ENCODE measurements around the gene NLGN3. TPM values are rescaled to one million over a fixed set of nuclear protein-coding genes. Genes with fewer than 3 reads are reported as not detected.

Gene NLGN3
- 6.2 TPM for polyA plus RNA-seq (2013, experiment 1 of 2)
- polyA plus RNA-seq (2013, experiment 2 of 2): 5.3 TPM

DNA sequence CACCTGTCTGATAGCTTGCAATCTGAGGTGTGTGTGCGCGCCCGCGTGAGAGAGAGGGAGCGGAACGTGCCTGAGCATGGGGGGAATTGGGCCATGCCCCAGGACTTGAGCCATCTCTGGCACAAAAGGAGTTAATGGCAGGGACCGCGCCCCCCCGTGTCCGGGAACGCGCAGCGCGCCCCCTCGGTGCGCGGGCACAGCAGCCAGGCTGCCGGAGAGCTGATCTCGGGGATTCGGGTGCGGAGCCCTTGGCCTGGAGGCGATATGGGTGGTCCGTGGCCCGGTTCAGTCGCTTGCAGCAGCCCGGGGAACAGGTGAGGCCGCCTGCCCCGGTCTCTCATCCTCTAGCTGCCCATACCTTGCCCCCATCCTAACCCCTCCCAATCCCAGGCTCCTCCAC lies at the start of gene NLGN3:
Gene NLGN3 (plus strand): TSS at position 191 of the 400 bp plus-strand sequence. CDS start 2,909 bp downstream, outside the sequence.
- H3K27ac ChIP-seq (ENCODE audit: low read depth, low read length, severe bottlenecking): no peak within 1 kb of the TSS
- WGBS, 2 experiments (ENCODE audit: insufficient coverage in 2 of 2): 1 to 8% methylated on average over 17 to 18 of the region's 28 CpGs
- H3K4me3 ChIP-seq (ENCODE audit: extremely low read depth, insufficient read depth, low read length, poor library complexity, severe bottlenecking): peak within 1 kb of the TSS; percentile 19
- peaks cover 17% of the 10 kb centered on the region for H3K36me3 ChIP-seq (ENCODE audit: control insufficient read depth, insufficient read depth, low read length)
- no peaks in the 10 kb centered on the region for H3K9me3 ChIP-seq (ENCODE audit: control insufficient read depth, low read length)
- H3K4me1 ChIP-seq (ENCODE audit: control insufficient read depth, insufficient read depth, low read length, poor library complexity, severe bottlenecking): no peaks in the 10 kb centered on the region

DNA sequence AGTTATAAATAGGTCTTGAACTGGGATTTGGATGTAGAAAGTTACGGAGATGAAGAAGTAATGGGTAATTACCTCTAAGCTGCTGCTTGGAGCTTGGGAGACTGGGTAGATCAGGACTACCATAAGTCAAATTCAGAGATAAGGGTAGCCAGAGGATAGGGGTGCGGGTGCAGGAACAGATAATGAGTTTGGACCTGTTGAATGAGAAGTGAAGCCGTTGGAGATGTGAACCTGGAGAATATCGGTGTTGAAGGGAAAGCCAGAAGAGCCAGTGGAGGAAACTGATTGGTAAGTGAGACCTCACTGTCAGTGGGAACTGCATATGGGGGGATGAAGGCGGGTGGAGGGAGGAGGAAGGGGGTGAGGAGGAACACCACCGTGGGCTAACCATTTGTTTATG lies 49.6 kb upstream of the NLGN3 start:
- 25 to 31% methylated on average over 3 of the region's 6 CpGs for WGBS, 2 experiments (ENCODE audit: insufficient coverage in 2 of 2)
- Histone ChIP-seq H3K9me3 (ENCODE audit: control insufficient read depth, low read length) (no peaks in the 10 kb centered on the region), H3K4me3 (ENCODE audit: extremely low read depth, insufficient read depth, low read length, poor library complexity, severe bottlenecking) (peak overlapping the region; percentile 49), H3K4me1 (ENCODE audit: control insufficient read depth, insufficient read depth, low read length, poor library complexity, severe bottlenecking) (peaks cover 3% of the 10 kb centered on the region), H3K27ac (ENCODE audit: low read depth, low read length, severe bottlenecking) (no peak overlapping the region), H3K36me3 (ENCODE audit: control insufficient read depth, insufficient read depth, low read length) (no peaks in the 10 kb centered on the region)

DNA sequence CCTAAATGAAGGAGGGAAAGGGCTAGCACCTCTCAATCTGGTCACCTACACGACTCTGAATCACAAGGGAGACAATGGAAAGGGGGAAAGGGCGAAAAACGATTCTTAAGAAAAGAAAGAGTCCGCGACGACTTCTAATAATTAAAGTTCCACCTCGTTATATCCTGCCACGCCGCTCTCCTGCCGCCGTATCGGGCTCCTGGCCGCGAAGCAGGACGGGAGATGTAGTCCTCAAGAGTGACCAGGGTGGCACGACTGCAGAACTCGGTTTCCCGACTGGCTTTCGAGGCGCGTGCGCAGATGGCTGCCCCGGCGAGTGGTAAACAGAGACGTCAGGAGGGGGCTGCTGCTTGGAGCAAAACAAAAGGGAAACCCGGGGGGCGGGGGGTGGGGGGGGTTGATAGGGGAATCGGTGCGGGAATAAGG lies 49.1 kb upstream of the NLGN3 start, which contains the start of gene FOXO4:
Gene FOXO4 (plus strand): TSS at position 297 of the 426 bp plus-strand sequence. CDS start 678 bp downstream, outside the sequence.
- peak within 1 kb of the TSS; percentile 49 for H3K4me3 ChIP-seq (ENCODE audit: extremely low read depth, insufficient read depth, low read length, poor library complexity, severe bottlenecking)
- peaks cover 8% of the 10 kb centered on the region for H3K4me1 ChIP-seq (ENCODE audit: control insufficient read depth, insufficient read depth, low read length, poor library complexity, severe bottlenecking)
- no peak within 1 kb of the TSS for H3K27ac ChIP-seq (ENCODE audit: low read depth, low read length, severe bottlenecking)
- no peaks in the 10 kb centered on the region for H3K36me3 ChIP-seq (ENCODE audit: control insufficient read depth, insufficient read depth, low read length)
- 0% methylated on average over 7 to 8 of the region's 29 CpGs for WGBS, 2 experiments (ENCODE audit: insufficient coverage in 2 of 2)
- no peaks in the 10 kb centered on the region for H3K9me3 ChIP-seq (ENCODE audit: control insufficient read depth, low read length)

DNA sequence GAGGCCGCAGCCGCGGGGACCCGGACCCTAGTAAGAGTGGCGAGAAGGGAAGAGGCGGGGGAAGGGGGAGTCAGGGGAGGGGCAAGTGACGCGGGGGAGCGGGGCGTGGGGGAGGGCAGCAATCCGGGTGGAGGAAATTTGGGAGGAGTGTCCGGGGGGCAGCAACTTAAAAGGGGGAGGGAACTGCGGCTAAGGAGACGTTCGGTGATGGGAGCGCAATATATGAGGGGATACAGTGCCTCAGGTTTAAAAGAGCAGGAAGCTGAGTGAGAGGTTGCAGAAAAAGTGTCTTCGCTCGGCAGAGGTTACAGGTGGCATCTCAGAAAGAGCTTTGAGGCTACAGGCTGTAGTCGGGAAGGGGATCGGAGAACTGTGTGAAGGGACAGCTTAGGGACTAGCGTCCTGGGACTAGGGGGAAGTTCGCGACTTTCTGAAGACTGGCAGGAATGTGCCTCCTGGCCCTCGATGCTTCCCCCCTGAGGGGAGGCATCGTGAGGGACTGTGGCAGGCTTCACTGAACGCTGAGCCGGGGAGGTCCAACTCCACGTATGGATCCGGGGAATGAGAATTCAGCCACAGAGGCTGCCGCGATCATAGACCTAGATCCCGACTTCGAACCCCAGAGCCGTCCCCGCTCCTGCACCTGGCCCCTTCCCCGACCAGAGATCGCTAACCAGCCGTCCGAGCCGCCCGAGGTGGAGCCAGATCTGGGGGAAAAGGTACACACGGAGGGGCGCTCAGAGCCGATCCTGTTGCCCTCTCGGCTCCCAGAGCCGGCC lies 48.5 kb upstream of the NLGN3 start:
- H3K36me3 ChIP-seq (ENCODE audit: control insufficient read depth, insufficient read depth, low read length): no peaks in the 10 kb centered on the region
- no peak overlapping the region for H3K27ac ChIP-seq (ENCODE audit: low read depth, low read length, severe bottlenecking)
- peak overlapping the region; percentile 49 for H3K4me3 ChIP-seq (ENCODE audit: extremely low read depth, insufficient read depth, low read length, poor library complexity, severe bottlenecking)
- peaks cover 9% of the 10 kb centered on the region for H3K4me1 ChIP-seq (ENCODE audit: control insufficient read depth, insufficient read depth, low read length, poor library complexity, severe bottlenecking)
- WGBS, 2 experiments (ENCODE audit: insufficient coverage in 2 of 2): 1% methylated on average over 11 to 20 of the region's 46 CpGs
- H3K9me3 ChIP-seq (ENCODE audit: control insufficient read depth, low read length): no peaks in the 10 kb centered on the region

DNA sequence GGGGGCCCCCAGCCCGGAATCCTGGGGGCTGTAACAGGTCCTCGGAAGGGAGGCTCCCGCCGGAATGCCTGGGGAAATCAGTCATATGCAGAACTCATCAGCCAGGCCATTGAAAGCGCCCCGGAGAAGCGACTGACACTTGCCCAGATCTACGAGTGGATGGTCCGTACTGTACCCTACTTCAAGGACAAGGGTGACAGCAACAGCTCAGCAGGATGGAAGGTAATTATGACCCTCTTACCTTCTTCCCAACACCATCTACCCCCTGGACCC lies 47.9 kb upstream of the NLGN3 start:
- WGBS, 2 experiments (ENCODE audit: insufficient coverage in 2 of 2): 0% methylated on average over 1 to 6 of the region's 9 CpGs
- Histone ChIP-seq H3K4me1 (ENCODE audit: control insufficient read depth, insufficient read depth, low read length, poor library complexity, severe bottlenecking) (peaks cover 14% of the 10 kb centered on the region), H3K27ac (ENCODE audit: low read depth, low read length, severe bottlenecking) (no peak overlapping the region)

DNA sequence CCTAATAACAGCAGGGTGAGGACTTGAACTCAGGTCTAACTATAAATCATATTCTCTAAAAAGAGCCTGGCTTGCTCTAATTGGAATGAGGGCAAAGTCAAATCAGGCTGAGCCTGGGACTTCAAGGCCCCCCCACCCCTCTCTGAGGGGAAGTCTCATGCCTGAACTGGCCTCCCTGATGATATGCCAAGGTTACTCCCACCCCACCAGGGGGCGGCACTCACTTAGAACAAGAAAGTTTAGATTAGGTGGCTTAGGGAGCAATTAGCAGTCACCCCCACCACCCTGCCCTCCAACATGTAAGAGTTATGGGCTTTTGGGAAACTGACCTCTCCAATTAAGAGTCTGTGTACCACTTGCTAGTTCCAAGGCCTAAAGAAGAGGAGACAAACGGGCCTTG lies 46.3 kb upstream of the NLGN3 start:
- Histone ChIP-seq H3K4me3 (ENCODE audit: extremely low read depth, insufficient read depth, low read length, poor library complexity, severe bottlenecking) (no peak overlapping the region), H3K4me1 (ENCODE audit: control insufficient read depth, insufficient read depth, low read length, poor library complexity, severe bottlenecking) (peaks cover 24% of the 10 kb centered on the region), H3K27ac (ENCODE audit: low read depth, low read length, severe bottlenecking) (no peak overlapping the region), H3K36me3 (ENCODE audit: control insufficient read depth, insufficient read depth, low read length) (no peaks in the 10 kb centered on the region), H3K9me3 (ENCODE audit: control insufficient read depth, low read length) (no peaks in the 10 kb centered on the region)
- WGBS, 2 experiments (ENCODE audit: insufficient coverage in 2 of 2): no CpG with 5 or more reads among the region's 2 CpGs

More for the DNA sequence above, 47.9 kb upstream of the NLGN3 start:
- H3K9me3 ChIP-seq (ENCODE audit: control insufficient read depth, low read length): no peaks in the 10 kb centered on the region
- H3K36me3 ChIP-seq (ENCODE audit: control insufficient read depth, insufficient read depth, low read length): no peaks in the 10 kb centered on the region
- H3K4me3 ChIP-seq (ENCODE audit: extremely low read depth, insufficient read depth, low read length, poor library complexity, severe bottlenecking): peak overlapping the region; percentile 49

DNA sequence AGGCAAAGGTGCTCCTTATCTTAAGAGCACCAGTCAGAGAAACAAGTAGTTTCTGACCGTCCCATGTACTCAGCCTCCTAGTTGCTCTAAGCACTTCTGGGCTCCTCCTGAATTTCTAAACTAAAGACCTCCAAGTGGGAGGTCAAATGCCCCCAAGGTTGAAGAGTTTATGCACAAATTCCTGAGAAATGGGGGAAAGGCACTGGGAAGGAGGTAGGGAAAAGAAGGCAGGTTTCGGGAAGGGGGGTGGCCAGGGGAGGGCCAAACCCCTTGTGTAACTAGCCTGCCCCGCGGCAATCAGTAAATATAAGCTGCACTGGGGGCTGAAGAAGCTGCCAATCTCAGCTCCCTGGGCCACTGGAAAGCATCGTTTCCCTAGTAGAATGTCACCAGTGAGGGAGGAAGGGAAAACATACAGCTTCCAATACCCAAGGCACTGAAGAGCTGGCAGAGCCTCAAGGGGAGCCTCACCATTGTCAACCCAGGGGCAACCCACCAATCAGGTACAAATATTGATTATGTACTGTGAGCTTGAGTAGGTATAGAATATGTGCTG lies 45.6 kb upstream of the NLGN3 start:
- 0 to 14% methylated on average over 2 of the region's 5 CpGs for WGBS, 2 experiments (ENCODE audit: insufficient coverage in 2 of 2)
- H3K36me3 ChIP-seq (ENCODE audit: control insufficient read depth, insufficient read depth, low read length): no peaks in the 10 kb centered on the region
- H3K4me1 ChIP-seq (ENCODE audit: control insufficient read depth, insufficient read depth, low read length, poor library complexity, severe bottlenecking): peaks cover 29% of the 10 kb centered on the region
- no peak overlapping the region for H3K4me3 ChIP-seq (ENCODE audit: extremely low read depth, insufficient read depth, low read length, poor library complexity, severe bottlenecking)
- no peak overlapping the region for H3K27ac ChIP-seq (ENCODE audit: low read depth, low read length, severe bottlenecking)
- H3K9me3 ChIP-seq (ENCODE audit: control insufficient read depth, low read length): no peaks in the 10 kb centered on the region

DNA sequence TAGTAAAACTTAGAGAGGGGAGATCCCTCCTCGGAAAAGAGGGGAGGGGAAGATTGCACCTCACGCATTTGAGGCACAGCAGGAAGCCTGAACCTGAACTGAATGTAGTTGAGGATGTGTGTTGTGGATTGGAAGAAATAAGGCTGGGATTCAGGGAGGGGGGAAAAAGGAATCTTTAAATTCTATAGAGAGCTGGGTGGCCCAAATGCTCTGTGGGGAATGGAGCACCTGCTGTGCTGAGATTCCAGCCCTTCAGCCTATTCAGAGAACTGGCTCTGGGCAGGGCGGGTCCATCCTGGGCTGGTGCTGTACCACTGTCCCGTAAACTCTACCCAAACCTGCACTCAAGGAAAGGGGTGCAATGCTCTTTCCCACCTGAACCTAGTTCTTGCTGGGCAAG lies 44.9 kb upstream of the NLGN3 start:
- Histone ChIP-seq H3K4me3 (ENCODE audit: extremely low read depth, insufficient read depth, low read length, poor library complexity, severe bottlenecking) (no peak overlapping the region), H3K36me3 (ENCODE audit: control insufficient read depth, insufficient read depth, low read length) (no peaks in the 10 kb centered on the region), H3K4me1 (ENCODE audit: control insufficient read depth, insufficient read depth, low read length, poor library complexity, severe bottlenecking) (peaks cover 34% of the 10 kb centered on the region), H3K27ac (ENCODE audit: low read depth, low read length, severe bottlenecking) (no peak overlapping the region), H3K9me3 (ENCODE audit: control insufficient read depth, low read length) (no peaks in the 10 kb centered on the region)
- 21 to 31% methylated on average over 2 to 3 of the region's 4 CpGs for WGBS, 2 experiments (ENCODE audit: insufficient coverage in 2 of 2)

DNA sequence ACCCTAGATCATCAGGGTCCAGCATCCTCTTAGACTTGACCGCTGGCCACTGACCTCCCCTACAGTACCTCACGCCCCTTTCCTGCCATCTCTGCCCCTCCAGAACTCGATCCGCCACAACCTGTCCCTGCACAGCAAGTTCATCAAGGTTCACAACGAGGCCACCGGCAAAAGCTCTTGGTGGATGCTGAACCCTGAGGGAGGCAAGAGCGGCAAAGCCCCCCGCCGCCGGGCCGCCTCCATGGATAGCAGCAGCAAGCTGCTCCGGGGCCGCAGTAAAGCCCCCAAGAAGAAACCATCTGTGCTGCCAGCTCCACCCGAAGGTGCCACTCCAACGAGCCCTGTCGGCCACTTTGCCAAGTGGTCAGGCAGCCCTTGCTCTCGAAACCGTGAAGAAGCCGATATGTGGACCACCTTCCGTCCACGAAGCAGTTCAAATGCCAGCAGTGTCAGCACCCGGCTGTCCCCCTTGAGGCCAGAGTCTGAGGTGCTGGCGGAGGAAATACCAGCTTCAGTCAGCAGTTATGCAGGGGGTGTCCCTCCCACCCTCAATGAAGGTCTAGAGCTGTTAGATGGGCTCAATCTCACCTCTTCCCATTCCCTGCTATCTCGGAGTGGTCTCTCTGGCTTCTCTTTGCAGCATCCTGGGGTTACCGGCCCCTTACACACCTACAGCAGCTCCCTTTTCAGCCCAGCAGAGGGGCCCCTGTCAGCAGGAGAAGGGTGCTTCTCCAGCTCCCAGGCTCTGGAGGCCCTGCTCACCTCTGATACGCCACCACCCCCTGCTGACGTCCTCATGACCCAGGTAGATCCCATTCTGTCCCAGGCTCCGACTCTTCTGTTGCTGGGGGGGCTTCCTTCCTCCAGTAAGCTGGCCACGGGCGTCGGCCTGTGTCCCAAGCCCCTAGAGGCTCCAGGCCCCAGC lies 43.8 kb upstream of the NLGN3 start:
- H3K36me3 ChIP-seq (ENCODE audit: control insufficient read depth, insufficient read depth, low read length): no peaks in the 10 kb centered on the region
- no peak overlapping the region for H3K4me3 ChIP-seq (ENCODE audit: extremely low read depth, insufficient read depth, low read length, poor library complexity, severe bottlenecking)
- peaks cover 35% of the 10 kb centered on the region for H3K4me1 ChIP-seq (ENCODE audit: control insufficient read depth, insufficient read depth, low read length, poor library complexity, severe bottlenecking)
- 66 to 81% methylated on average over 11 to 14 of the region's 31 CpGs for WGBS, 2 experiments (ENCODE audit: insufficient coverage in 2 of 2)
- no peaks in the 10 kb centered on the region for H3K9me3 ChIP-seq (ENCODE audit: control insufficient read depth, low read length)
- no peak overlapping the region for H3K27ac ChIP-seq (ENCODE audit: low read depth, low read length, severe bottlenecking)

DNA sequence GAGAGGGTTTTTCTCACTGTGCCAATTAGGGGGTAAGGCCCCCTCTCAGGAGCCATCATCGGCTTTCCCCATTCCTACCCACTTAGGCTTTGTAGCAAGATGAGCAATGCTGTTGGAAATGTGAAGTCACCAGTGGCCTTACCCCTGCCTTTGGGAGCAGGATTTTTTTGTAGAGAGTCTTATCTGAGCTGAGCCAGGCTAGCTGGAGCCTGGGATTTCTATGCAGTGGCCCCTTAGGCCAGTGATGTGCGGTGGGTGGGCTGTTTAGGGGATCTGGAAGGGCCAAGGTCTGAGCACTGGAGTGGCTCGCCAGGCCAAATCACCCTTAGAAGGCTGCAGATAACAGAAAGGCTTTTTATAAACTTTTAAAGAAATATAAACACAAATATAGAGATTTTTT lies 42.3 kb upstream of the NLGN3 start:
- Histone ChIP-seq H3K9me3 (ENCODE audit: control insufficient read depth, low read length) (no peaks in the 10 kb centered on the region), H3K27ac (ENCODE audit: low read depth, low read length, severe bottlenecking) (peak overlapping the region; percentile 81), H3K36me3 (ENCODE audit: control insufficient read depth, insufficient read depth, low read length) (no peaks in the 10 kb centered on the region), H3K4me1 (ENCODE audit: control insufficient read depth, insufficient read depth, low read length, poor library complexity, severe bottlenecking) (peaks cover 37% of the 10 kb centered on the region), H3K4me3 (ENCODE audit: extremely low read depth, insufficient read depth, low read length, poor library complexity, severe bottlenecking) (no peak overlapping the region)
- no CpG with 5 or more reads among the region's 3 CpGs for WGBS, 2 experiments (ENCODE audit: insufficient coverage in 2 of 2)

Measured in mesodermal cell (in vitro differentiated cells).